Measurements from ENCODE around the gene FAM136A.

FAM136A gene

GRCh38 chr2:70340075-70340474 is 38.2 kb upstream of the FAM136A start:
- no peak for DNase-seq
- Histone ChIP-seq H3K4me1 (ENCODE audit: control extremely low read depth in 1 of 4, control insufficient read depth in 4 of 4, insufficient read depth in 4 of 4, low read length in 3 of 4) (no peaks in the 10 kb centered on the region), H3K27ac (ENCODE audit: insufficient read depth in 1 of 2, low read depth in 1 of 2, low read length in 2 of 2, poor library complexity in 1 of 2, severe bottlenecking in 2 of 2) (no peak overlapping the region), H3K36me3 (ENCODE audit: control insufficient read depth in 4 of 4, insufficient read depth in 4 of 4, low read length in 3 of 4) (no peaks in the 10 kb centered on the region), H3K4me3 (ENCODE audit: control insufficient read depth in 1 of 7, extremely low read depth in 1 of 7, insufficient read depth in 4 of 7, low read depth in 2 of 7, low read length in 6 of 7) (no peak overlapping the region), H3K27me3 (replicated peaks in 2 of 5; ENCODE audit: control insufficient read depth in 4 of 5, insufficient read depth in 5 of 5, low read length in 4 of 5) (peaks cover 0 to 19% (median 6%) of the 10 kb centered on the region in 5 experiments), H3K9me3 (ENCODE audit: control extremely low read depth in 1 of 5, control insufficient read depth in 4 of 5, insufficient read depth in 2 of 5, low read depth in 1 of 5, low read length in 4 of 5) (no peaks in the 10 kb centered on the region)
- POLR2A ChIA-PET, result no interaction called here
- 85% methylated on average over 4 of the region's 4 CpGs for WGBS (ENCODE audit: insufficient coverage)
- CTCF ChIA-PET, result interaction anchor here (0.7 to 5.1 kb wide), 16 partner anchors 8 to 311 kb away, joined by 3 to 62 read pairs (median 4); partner anchors contain the start of genes FAM136A and TGFA

DNA sequence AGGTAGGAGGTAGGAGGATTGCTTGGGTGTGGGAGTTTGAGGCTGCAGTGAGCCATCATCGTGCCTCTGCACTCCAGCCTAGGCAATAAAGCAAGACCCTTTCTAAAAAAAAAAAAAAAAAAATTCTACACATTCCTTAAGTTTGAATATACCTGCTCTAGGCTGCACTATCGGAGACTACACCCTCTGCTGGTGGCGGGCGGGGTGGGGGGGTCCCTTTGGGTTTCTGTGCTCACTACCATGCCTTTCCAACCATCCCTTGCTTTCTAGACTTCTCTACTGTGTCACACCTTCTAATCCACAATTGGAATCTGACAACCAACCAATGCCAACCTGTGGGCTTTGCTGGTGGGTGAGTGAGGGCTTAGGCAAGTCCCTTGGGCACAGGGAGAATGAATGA is 34.7 kb upstream of the FAM136A start:
- Histone ChIP-seq H3K27ac (ENCODE audit: insufficient read depth in 1 of 2, low read depth in 1 of 2, low read length in 2 of 2, poor library complexity in 1 of 2, severe bottlenecking in 2 of 2) (no peak overlapping the region), H3K36me3 (ENCODE audit: control insufficient read depth in 4 of 4, insufficient read depth in 4 of 4, low read length in 3 of 4) (no peaks in the 10 kb centered on the region), H3K4me3 (ENCODE audit: control insufficient read depth in 1 of 7, extremely low read depth in 1 of 7, insufficient read depth in 4 of 7, low read depth in 2 of 7, low read length in 6 of 7) (no peak overlapping the region), H3K9me3 (ENCODE audit: control extremely low read depth in 1 of 5, control insufficient read depth in 4 of 5, insufficient read depth in 2 of 5, low read depth in 1 of 5, low read length in 4 of 5) (no peaks in the 10 kb centered on the region), H3K27me3 (replicated peaks in 2 of 5; ENCODE audit: control insufficient read depth in 4 of 5, insufficient read depth in 5 of 5, low read length in 4 of 5) (peaks cover 0 to 5% (median 0%) of the 10 kb centered on the region in 5 experiments), H3K4me1 (ENCODE audit: control extremely low read depth in 1 of 4, control insufficient read depth in 4 of 4, insufficient read depth in 4 of 4, low read length in 3 of 4) (no peaks in the 10 kb centered on the region)
- no peak for DNase-seq
- POLR2A ChIA-PET, result no interaction called here
- no CpG with 5 or more reads among the region's 4 CpGs for WGBS (ENCODE audit: insufficient coverage)
- CTCF ChIA-PET, result interaction anchor here (0.6 to 1.9 kb wide), 5 partner anchors 16 to 310 kb away, joined by 3 to 9 read pairs (median 3); no protein-coding TSS in a partner anchor

DNA sequence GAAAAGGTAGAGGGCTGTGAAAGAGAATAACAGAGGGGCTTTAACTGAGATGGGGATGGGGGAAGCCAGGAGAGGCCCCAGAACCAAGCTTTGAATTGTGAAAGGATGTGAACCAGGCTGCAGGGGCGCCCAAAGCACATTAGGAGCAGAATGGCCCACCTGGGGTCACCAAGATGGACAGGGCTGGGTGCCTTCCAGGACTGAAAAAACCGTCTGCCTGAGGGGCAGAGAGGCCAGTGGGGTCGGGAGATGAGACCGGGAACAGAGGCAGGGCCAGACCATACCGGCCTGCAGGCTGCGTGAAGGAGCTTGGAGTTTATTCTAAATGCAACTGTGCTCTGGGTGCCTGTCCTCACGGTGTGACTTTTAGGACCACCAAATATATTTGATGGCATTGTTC is 29.1 kb upstream of the FAM136A start:
- H3K4me3 ChIP-seq (ENCODE audit: control insufficient read depth in 1 of 7, extremely low read depth in 1 of 7, insufficient read depth in 4 of 7, low read depth in 2 of 7, low read length in 6 of 7), result no peak overlapping the region
- 97% methylated on average over 6 of the region's 7 CpGs for WGBS (ENCODE audit: insufficient coverage)
- H3K36me3 ChIP-seq (ENCODE audit: control insufficient read depth in 4 of 4, insufficient read depth in 4 of 4, low read length in 3 of 4), result no peaks in the 10 kb centered on the region
- POLR2A ChIA-PET, result no interaction called here
- H3K9me3 ChIP-seq (ENCODE audit: control extremely low read depth in 1 of 5, control insufficient read depth in 4 of 5, insufficient read depth in 2 of 5, low read depth in 1 of 5, low read length in 4 of 5), result no peaks in the 10 kb centered on the region
- H3K27ac ChIP-seq (ENCODE audit: insufficient read depth in 1 of 2, low read depth in 1 of 2, low read length in 2 of 2, poor library complexity in 1 of 2, severe bottlenecking in 2 of 2), result no peak overlapping the region
- H3K27me3 ChIP-seq (replicated peaks in 2 of 5; ENCODE audit: control insufficient read depth in 4 of 5, insufficient read depth in 5 of 5, low read length in 4 of 5), result peaks cover 0 to 5% (median 0%) of the 10 kb centered on the region in 5 experiments
- H3K4me1 ChIP-seq (ENCODE audit: control extremely low read depth in 1 of 4, control insufficient read depth in 4 of 4, insufficient read depth in 4 of 4, low read length in 3 of 4), result no peaks in the 10 kb centered on the region
- CTCF ChIA-PET, result interaction anchor here (2.6 kb wide), 1 partner anchor 11 kb away, joined by 12 read pairs; no protein-coding TSS in a partner anchor
- DNase-seq, result no peak

GRCh38 chr2:70330476-70330875 is 28.6 kb upstream of the FAM136A start:
- no peaks in the 10 kb centered on the region for H3K36me3 ChIP-seq (ENCODE audit: control insufficient read depth in 4 of 4, insufficient read depth in 4 of 4, low read length in 3 of 4)
- no peaks in the 10 kb centered on the region for H3K4me1 ChIP-seq (ENCODE audit: control extremely low read depth in 1 of 4, control insufficient read depth in 4 of 4, insufficient read depth in 4 of 4, low read length in 3 of 4)
- peaks cover 0 to 5% (median 0%) of the 10 kb centered on the region in 5 experiments for H3K27me3 ChIP-seq (replicated peaks in 2 of 5; ENCODE audit: control insufficient read depth in 4 of 5, insufficient read depth in 5 of 5, low read length in 4 of 5)
- WGBS (ENCODE audit: insufficient coverage), result no CpG with 5 or more reads among the region's 3 CpGs
- H3K4me3 ChIP-seq (ENCODE audit: control insufficient read depth in 1 of 7, extremely low read depth in 1 of 7, insufficient read depth in 4 of 7, low read depth in 2 of 7, low read length in 6 of 7), result no peak overlapping the region
- ChIA-PET POLR2A (no interaction called here), CTCF (interaction anchor here (1.0 to 2.6 kb wide), 2 partner anchors 9 to 11 kb away, joined by 3 to 12 read pairs; no protein-coding TSS in a partner anchor)
- no peak overlapping the region for H3K27ac ChIP-seq (ENCODE audit: insufficient read depth in 1 of 2, low read depth in 1 of 2, low read length in 2 of 2, poor library complexity in 1 of 2, severe bottlenecking in 2 of 2)
- H3K9me3 ChIP-seq (ENCODE audit: control extremely low read depth in 1 of 5, control insufficient read depth in 4 of 5, insufficient read depth in 2 of 5, low read depth in 1 of 5, low read length in 4 of 5), result no peaks in the 10 kb centered on the region
- DNase-seq, result no peak

DNA sequence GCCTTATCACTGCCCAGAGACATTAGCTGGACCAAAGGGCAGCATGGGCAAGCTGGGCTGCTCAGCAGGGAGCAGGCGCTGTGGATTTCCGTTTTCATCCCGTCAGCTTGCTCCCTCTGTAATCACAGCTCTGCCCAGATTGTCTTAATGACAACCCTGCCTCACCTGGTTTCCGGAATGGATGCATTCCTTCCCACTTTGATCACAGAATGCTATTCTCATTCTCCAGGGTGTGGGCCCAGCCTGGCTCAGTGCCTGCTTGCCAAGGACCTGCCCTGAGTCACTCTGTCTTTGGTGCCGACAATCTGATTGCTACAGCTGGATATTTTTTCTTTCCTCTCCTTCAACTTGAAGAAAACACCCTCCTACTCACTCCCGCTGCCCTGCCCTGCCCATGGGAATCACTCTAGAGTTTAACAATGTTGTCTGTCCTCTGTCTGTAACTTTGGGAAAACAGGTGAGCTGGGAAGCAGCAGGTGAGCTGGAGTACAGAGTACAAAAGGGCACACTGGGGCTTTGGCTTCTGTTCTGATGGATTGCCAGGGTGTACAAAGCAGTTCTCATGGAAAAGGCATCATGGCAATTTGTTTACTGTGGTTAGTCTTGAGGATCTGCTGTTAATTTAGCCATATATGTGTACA is 27.2 kb upstream of the FAM136A start:
- POLR2A ChIA-PET, result interaction anchor here (0.6 kb wide), 1 partner anchor 14 kb away, joined by 3 read pairs; no protein-coding TSS in a partner anchor
- H3K9me3 ChIP-seq (ENCODE audit: control extremely low read depth in 1 of 5, control insufficient read depth in 4 of 5, insufficient read depth in 2 of 5, low read depth in 1 of 5, low read length in 4 of 5), result no peaks in the 10 kb centered on the region
- H3K4me1 ChIP-seq (ENCODE audit: control extremely low read depth in 1 of 4, control insufficient read depth in 4 of 4, insufficient read depth in 4 of 4, low read length in 3 of 4), result no peaks in the 10 kb centered on the region
- 100% methylated on average over 4 of the region's 6 CpGs for WGBS (ENCODE audit: insufficient coverage)
- no peaks in the 10 kb centered on the region for H3K36me3 ChIP-seq (ENCODE audit: control insufficient read depth in 4 of 4, insufficient read depth in 4 of 4, low read length in 3 of 4)
- CTCF ChIA-PET, result interaction anchor here (0.6 to 2.6 kb wide), 7 partner anchors 9 to 457 kb away, joined by 3 to 12 read pairs (median 3); no protein-coding TSS in a partner anchor
- no peak overlapping the region for H3K27ac ChIP-seq (ENCODE audit: insufficient read depth in 1 of 2, low read depth in 1 of 2, low read length in 2 of 2, poor library complexity in 1 of 2, severe bottlenecking in 2 of 2)
- peaks cover 0 to 5% (median 0%) of the 10 kb centered on the region in 5 experiments for H3K27me3 ChIP-seq (replicated peaks in 2 of 5; ENCODE audit: control insufficient read depth in 4 of 5, insufficient read depth in 5 of 5, low read length in 4 of 5)
- no peak overlapping the region for H3K4me3 ChIP-seq (ENCODE audit: control insufficient read depth in 1 of 7, extremely low read depth in 1 of 7, insufficient read depth in 4 of 7, low read depth in 2 of 7, low read length in 6 of 7)
- DNase-seq, result no peak

- CTCF ChIA-PET, result interaction anchor here (1.6 kb wide), 1 partner anchor 12 kb away, joined by 3 read pairs; no protein-coding TSS in a partner anchor
- Histone ChIP-seq H3K4me1 (ENCODE audit: control extremely low read depth in 1 of 4, control insufficient read depth in 4 of 4, insufficient read depth in 4 of 4, low read length in 3 of 4) (no peaks in the 10 kb centered on the region), H3K36me3 (ENCODE audit: control insufficient read depth in 4 of 4, insufficient read depth in 4 of 4, low read length in 3 of 4) (no peaks in the 10 kb centered on the region), H3K9me3 (ENCODE audit: control extremely low read depth in 1 of 5, control insufficient read depth in 4 of 5, insufficient read depth in 2 of 5, low read depth in 1 of 5, low read length in 4 of 5) (no peaks in the 10 kb centered on the region), H3K4me3 (ENCODE audit: control insufficient read depth in 1 of 7, extremely low read depth in 1 of 7, insufficient read depth in 4 of 7, low read depth in 2 of 7, low read length in 6 of 7) (no peak overlapping the region), H3K27ac (ENCODE audit: insufficient read depth in 1 of 2, low read depth in 1 of 2, low read length in 2 of 2, poor library complexity in 1 of 2, severe bottlenecking in 2 of 2) (no peak overlapping the region), H3K27me3 (replicated peaks in 2 of 5; ENCODE audit: control insufficient read depth in 4 of 5, insufficient read depth in 5 of 5, low read length in 4 of 5) (peaks cover 0 to 2% (median 0%) of the 10 kb centered on the region in 5 experiments)
- 100% methylated on average over 4 of the region's 7 CpGs for WGBS (ENCODE audit: insufficient coverage)
- POLR2A ChIA-PET, result no interaction called here
- DNase-seq, result no peak
These were observed 24.0 kb upstream of the FAM136A start for GRCh38 chr2:70325875-70326274.

DNA sequence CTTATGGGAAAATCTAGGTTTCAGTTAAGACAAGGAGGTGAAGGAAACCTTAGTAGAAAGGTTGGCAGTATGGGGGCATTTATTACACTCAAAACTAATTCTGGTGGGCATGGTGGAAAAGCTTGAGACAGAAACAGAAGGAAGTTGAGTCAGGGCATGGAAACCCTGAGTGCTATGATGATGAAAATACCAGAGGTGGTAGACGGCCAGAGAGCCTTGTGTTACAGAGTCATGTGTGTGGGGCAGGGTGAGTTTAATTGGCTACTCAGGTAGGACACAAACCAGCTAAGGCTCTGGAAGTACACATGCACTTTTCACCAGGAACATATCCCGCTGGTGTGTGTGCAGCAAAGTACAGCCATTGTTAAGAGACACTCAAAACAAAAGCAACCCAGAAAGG is 20.7 kb upstream of the FAM136A start:
- no peak for DNase-seq
- WGBS (ENCODE audit: insufficient coverage), result 96% methylated on average over 2 of the region's 2 CpGs
- no peak overlapping the region for H3K4me3 ChIP-seq (ENCODE audit: control insufficient read depth in 1 of 7, extremely low read depth in 1 of 7, insufficient read depth in 4 of 7, low read depth in 2 of 7, low read length in 6 of 7)
- H3K4me1 ChIP-seq (ENCODE audit: control extremely low read depth in 1 of 4, control insufficient read depth in 4 of 4, insufficient read depth in 4 of 4, low read length in 3 of 4), result no peaks in the 10 kb centered on the region
- CTCF ChIA-PET, result no interaction called here
- H3K9me3 ChIP-seq (ENCODE audit: control extremely low read depth in 1 of 5, control insufficient read depth in 4 of 5, insufficient read depth in 2 of 5, low read depth in 1 of 5, low read length in 4 of 5), result no peaks in the 10 kb centered on the region
- POLR2A ChIA-PET, result no interaction called here
- peaks cover 0 to 5% (median 0%) of the 10 kb centered on the region in 5 experiments for H3K27me3 ChIP-seq (replicated peaks in 2 of 5; ENCODE audit: control insufficient read depth in 4 of 5, insufficient read depth in 5 of 5, low read length in 4 of 5)
- no peak overlapping the region for H3K27ac ChIP-seq (ENCODE audit: insufficient read depth in 1 of 2, low read depth in 1 of 2, low read length in 2 of 2, poor library complexity in 1 of 2, severe bottlenecking in 2 of 2)
- H3K36me3 ChIP-seq (ENCODE audit: control insufficient read depth in 4 of 4, insufficient read depth in 4 of 4, low read length in 3 of 4), result no peaks in the 10 kb centered on the region
